HG03060 (cell line): ENCODE results near the gene ANKRD50.

Source experiments
- ATAC-seq: cut with Tn5 transposase; IDR thresholded peaks from one replicate; pipeline ENCODE4 v1.9.1; 2021; ENCODE audit warnings: low read depth, moderate number of reproducible peaks; ENCODE audit not compliant: unreplicated experiment

The ANKRD50 gene

DNA sequence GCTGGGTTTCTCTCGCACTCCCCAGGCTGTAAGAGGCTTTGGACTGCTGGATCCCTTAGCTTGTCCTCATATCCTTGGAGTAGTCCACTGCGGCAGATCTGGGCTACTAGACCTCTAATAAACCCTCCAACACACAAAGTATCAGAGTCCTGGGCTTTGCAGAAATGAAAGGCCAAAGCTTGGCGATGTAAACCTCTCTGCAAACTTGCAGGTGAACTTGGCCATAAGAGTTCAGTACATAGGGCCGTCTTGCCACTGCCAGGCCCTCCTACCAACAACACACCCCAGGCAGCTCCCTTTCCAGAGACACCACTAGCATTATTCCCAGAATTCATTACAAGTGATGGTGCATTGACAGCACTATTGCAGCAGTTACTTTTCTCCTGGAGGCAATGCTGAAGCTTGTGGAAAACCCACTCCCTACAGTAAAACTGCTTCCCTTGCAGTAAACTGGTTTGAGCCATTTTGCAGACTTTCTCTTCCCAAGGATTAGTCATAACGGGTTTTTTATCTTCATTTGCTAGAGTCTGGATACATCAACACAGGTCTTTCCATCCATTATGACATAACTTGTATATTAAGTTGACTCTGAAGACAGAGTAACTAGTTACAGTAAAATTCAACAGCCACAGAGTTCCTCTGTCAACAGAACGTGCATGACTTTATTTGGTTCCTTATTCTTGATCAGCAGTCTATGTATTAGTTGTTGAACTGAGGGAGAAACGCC lies 2.4 kb downstream of the ANKRD50 start:
- no peak for ATAC-seq

DNA sequence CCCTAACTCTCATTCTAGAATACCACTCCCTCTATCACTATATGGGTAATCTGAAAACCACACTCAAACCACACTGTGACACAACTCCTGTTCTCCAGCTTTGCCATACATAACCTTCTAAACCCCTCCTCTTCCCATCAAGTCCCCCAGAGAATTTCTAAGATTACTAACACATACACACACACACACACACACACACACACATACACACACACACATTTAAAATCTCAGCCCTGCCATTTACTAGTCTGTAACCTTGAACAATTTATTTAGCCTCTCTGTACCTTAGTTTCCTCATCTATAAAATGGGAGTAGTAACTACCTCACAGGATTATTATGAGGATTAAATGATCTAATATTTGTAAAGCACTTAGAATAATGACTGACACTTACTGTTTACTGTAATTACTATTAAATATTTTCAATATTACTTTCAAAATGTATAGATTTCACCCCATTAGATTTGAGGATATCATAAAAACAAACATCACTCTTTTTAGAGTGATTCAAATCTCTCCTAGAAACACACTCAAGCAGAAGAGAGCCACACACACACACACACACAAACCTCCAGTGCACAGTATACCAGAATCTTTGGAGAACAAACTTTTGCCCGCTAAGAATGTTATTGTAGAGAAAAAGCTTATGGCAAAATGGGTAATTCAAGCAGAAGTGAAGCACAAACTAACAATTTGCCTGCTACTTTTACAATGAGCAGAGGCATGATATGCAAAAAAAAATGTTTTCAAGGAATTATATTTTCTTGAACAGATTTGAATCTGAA lies 3.8 kb downstream of the ANKRD50 start:
- no peak for ATAC-seq

DNA sequence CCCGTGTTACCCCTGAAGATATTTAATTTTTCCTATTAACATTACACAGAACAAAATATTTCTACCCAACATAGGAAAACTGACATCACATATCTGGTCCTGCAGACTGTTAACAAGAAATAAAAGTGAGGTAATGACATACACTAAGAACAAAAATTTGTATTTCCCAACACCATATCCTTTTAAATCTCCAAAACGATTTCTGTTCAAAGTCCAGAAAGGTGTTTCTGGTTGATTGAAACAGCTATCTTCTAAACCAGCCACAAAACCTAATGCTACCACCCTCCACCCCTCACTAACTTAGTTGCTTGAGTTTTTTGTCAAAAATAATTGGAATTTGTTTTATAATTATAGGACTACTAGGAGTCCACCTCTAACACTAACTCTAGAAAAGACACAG lies 7.1 kb downstream of the ANKRD50 start:
- no peak for ATAC-seq

DNA sequence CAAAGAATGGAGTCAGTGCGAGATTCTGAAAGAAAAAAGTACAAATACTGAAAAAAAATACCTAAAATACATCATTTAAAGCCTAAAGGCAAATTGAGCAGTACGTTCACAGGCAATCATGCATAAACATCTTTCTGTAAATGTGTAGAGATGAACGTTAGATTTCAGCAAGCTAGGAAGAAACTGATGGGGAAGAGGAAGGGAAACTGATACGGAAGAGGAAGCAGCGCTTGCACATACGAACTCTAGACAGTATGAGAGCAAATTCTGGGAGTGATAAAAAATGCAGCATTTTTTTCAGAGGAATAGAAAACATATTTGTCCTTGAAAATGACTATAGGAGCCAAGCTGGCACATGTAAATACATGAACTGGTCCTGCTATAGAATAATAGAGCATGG lies 9.4 kb downstream of the ANKRD50 start:
- ATAC-seq: no peak

DNA sequence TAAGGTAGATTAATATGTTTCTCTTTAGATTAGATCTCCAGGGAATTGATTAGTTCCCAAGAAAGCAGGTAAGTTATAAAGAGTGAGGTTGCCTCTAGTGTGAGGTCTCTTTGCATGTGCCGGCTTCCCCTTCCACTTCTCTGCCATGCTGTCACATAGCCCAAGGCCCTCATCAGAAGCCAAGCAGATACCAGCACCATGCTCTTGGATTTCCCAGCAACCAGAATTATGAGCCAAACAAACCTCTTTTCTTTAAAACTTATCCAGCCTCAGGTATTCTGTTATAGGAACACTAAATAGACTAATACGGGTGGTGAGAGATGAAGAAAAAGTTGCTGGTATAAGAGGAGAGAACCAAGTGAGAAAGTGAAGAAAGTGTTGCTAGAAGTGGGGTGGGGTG lies 15.1 kb downstream of the ANKRD50 start:
- ATAC-seq: no peak

DNA sequence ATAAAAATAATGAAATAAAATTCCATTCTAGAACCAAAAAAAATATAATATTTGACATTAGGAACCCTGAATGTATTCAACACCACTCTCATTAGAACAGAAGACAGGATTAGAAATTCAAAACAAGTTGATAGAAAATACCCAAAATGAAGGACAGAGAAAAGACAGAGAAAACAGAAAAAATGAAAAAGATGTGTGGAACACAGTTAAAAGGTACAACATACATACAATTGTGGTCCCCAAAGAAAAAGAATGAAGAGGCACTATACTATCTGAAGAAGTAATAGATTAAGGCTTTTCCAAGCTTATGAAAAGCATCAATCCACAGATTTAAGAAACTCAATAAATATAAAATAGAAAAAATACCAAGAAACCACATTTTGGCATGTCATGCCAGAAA lies 16.4 kb downstream of the ANKRD50 start:
- no peak for ATAC-seq

DNA sequence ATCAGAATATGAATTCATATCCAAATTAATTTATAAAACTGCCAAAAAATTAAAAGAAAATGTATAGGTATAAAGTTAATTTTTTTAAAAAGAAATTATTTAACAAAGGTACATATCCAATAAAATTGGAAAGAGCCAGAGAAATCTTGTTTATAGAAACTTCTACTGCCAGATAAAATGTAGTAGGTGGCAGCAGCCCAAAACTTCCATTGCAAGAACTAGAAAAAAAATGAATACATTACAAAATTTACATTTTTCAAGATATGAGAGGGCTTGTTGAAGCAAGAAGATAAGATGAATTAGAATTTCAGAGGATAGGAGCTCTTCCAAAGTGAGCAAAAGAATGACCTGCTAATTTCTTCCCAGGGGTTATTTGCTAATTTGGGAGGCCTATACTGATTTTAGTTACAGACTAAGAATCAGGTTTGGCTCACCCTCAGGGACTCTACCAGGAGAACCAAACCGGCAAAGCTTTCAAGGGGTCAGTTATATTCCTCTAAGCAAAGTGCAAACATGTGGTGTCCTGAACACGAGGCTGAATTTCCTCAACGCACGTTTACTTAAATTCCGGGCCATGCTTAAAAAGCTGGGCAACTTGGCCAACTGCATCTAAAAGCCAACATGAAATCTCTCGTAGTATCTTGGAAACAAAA lies 17.5 kb downstream of the ANKRD50 start:
- no peak for ATAC-seq

DNA sequence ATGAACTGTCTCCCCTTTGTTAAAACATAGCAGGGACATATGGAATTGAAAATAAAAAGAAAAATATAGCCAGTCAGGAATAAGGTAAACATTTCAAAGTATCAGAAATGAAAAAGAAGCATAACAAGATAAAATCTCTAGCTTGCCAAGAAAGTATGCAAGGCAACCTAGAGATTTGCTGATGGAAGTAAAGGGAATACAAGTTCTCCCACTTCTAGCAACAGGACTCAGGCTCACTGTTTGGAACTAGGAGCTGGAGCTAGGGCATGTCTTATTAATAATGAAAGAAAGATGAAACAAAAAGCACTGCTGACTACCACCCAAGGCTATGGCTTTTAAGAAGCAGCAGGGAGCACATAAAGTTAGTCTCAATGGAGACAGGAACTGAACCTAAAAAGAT lies 18.2 kb downstream of the ANKRD50 start:
- ATAC-seq: no peak

DNA sequence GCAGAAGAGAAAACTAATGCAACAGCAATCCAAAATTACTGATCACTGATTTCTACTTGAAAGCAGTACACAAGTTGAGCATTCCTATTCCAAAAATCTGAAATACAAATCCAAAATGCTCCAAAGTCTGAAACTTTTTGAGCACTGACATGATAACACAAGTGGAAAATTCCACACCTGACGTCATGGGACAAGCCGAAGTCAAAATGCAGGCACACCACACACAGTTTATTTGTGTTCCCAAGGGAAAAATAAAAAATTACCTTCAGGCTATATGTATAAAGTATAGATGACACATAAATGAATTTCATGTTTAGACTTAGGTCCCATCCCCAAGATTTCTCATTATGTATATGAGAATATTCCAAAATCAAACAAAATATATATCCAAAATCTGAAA lies 20.7 kb downstream of the ANKRD50 start:
- no peak for ATAC-seq

DNA sequence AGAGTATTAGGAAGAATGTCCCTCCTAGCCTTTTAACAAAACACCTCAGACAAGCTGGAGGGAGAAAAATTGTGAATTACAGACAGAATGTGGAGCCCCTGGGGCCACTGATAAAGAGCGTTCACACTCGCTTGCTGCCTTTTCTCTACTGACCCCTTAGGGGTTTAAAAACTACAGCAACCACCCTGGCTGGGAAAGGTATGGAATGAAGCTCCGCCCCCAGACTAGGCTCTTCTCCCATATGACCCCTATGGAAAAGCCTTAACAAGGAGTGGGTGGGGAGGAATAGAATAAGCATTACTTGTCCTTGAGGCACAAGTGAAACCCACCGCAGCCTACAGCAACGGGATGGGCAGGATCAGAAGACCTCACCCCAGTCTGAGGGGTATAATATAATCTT lies 26.3 kb downstream of the ANKRD50 start:
- ATAC-seq: no peak

DNA sequence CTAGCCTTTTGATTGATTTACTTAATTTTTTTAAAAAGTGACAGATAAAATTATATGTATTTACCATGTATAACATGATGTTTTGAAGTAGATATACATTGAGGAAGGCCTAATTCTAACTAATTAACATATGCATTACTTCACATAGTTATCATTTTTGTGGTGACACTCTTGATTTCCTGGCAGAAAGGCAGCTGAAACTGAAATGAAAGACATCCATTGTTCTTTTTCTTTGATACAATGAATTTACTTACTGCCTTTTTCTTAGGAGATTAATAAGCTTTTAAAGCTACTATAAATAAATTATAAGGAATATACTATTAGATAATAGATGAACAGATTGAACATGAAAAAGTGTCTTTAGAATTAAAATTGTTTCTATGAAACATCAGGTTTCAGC lies 26.7 kb downstream of the ANKRD50 start:
- ATAC-seq: no peak

DNA sequence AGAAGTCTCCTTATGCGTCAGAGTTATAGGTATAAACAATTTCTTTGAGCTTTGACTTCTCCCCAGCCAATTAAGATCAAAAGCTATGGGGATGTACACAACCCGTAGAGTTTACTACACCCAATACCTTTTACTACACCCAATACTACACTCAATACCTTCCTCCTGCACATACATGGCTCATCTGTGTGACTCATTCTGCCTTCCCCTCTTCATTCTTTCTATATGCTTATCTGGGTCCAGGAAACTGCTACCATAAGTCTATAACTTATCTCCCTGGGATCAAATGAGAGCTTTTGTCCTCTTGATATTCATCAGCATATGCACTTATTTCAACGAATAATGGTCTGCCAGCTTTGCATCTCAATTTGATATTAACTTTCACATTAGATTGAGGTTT lies 28.2 kb downstream of the ANKRD50 start:
- peak; percentile 49 for ATAC-seq

DNA sequence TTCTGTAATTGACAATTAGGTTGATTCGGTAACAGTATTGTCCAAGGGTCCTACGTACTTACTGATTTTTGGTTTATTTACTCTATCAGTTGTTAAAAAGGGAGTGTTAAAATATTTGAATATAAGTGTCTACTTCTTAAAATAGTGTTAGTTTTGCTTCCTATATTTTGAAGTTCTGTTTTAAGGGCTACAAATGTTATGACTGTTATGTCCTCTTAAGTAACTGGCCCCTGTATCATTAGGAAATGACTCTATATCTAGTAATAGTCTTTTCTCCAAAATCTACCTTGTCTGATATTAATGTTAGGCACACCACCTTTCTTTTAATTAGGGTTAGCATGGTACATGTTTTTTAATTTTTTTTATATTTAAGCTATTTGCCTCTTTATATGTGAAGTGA lies 30.1 kb downstream of the ANKRD50 start:
- no peak for ATAC-seq

DNA sequence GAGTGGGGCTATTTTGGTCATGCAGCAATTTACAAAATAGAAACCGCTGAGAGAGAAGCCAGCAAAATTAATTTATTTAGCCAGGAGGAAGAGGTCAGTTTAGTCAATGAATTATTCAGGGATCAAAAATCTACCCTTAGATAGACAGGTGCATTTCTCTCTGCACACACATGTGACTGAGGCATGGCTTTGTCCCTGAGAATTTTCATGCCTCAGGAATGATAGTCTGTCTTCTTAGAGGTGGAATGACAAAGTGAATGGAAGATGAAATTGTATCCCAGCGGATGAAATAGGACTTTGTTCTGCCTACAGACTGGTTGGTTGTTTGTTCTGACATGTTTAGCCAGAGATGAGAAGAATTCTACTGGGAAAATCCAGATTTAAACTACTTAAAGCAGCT lies 46.0 kb downstream of the ANKRD50 start:
- ATAC-seq: no peak

DNA sequence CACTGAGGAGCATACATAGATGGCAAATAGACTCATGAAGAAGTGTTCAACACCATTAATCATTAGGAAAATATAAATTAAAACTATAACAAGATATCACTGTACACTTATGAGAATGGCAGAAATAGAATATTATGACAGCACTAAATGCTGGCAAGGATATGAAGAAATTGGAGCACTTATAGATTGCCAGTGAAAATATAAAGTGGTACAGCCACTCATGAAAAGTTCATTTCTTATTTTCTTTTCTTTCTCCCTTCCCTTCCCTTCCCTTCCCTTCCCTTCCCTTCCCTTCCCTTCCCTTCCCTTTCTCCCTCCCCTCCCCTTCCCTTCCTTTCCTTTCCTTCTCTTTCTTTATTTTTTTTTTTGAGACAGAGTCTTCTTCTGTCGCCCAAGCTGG lies 53.7 kb downstream of the ANKRD50 start:
- ATAC-seq: no peak

DNA sequence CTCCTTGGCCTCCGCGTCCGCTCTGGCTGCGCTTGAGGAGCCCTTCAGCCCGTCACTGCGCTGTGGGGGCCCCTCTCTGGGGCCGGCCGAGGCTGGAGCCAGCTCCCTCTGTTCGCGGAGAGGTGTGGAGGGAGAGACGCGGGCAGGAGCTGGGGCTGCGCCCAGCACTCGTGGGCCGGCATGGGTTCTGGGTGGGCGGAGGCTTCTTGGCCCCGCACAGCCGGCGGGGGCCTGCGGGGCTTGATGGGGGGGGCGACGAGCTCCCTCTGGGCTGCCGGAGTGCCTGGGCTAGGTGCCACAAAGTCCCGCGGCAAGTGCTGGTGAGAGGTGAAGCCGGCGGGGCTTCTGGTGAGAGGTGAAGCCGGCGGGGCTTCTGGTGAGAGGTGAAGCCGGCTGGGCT lies 61.9 kb downstream of the ANKRD50 start:
- no peak for ATAC-seq

DNA sequence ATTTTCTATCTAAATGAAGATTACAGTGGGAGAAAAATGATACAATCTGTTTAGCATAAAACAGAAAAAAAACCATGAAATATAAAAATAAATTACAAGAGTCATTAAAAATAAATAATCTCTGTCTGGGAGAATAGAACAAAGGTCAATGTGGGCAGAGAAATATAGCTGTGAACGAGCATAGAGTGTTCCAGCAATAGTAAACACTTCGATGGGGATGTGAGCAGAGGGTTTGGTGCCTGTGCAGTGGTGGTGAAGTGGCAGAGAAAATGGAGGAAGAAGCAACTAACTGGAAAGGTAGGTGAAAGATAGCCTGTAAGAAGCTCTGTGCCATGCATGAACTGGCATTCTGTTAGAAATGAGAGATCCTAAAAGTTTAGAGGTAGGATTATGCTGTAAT lies 64.9 kb downstream of the ANKRD50 start:
- ATAC-seq: no peak

DNA sequence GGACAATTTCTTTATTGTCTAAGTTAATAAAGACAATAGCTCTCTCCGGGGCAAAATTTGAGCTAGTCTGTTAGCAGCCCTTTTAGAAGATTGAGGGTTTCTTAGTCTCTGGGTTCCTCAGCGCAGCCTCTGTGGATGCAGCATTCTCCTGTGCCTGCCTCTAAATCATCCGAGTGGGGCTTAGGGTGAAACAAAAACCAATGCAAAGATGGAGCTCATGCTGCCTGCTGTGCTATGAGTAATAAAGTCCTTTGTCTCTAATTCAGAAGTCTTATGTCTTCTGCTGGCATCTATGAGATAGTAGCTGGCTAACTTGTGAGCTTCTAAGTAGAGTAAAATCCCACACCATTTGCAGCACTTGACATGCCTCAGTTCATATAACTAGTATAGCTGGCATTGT lies 67.9 kb downstream of the ANKRD50 start:
- no peak for ATAC-seq

DNA sequence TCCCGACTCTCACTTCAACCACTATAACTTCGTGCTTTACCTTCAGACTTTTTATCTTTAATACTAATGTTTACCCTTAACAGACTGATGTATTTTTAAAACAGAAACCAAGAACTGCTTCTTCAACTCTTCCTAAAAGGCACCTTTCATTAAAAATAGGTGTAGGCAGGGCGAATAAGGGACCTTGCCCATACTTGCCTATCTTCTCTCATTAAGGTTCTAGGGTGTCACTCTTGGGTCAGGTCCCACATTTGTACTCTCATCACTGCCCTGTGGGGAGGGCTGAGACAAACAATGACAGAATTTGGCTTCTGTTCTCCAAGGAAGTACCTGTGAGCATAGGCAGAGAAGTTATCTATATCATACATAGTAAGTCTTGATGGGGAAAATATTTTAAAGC lies 69.7 kb downstream of the ANKRD50 start:
- ATAC-seq: no peak

DNA sequence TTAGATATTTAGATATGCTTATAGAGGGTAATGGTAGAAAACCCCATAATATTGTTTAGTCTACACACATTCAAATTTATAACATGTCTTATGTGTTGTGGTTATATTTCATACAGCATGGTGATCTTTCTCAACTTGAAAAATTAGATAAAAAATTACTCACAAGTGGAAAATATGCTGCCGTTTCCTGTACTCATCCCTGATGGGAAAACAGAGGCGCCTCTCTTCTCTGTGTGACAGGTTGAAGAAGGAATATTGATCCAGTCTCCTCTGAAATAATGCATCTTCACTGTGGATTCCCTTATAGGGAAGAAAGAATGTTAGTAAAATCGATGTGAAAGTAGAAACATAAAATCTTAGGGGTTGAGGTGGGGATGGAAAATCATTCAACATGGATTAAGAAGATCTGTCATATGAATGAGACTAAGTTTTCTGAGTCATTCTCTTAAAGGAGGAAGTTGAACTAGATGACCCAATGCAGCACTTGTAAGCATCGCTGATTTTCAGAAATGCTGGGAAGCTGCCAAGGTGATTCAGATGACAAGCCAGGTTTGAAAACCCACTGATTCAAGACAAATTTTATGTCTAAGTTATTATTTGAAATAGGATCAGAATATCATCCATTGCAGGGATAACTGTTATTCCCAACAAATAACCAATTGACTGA lies 70.7 kb downstream of the ANKRD50 start:
- ATAC-seq: peak; percentile 95

DNA sequence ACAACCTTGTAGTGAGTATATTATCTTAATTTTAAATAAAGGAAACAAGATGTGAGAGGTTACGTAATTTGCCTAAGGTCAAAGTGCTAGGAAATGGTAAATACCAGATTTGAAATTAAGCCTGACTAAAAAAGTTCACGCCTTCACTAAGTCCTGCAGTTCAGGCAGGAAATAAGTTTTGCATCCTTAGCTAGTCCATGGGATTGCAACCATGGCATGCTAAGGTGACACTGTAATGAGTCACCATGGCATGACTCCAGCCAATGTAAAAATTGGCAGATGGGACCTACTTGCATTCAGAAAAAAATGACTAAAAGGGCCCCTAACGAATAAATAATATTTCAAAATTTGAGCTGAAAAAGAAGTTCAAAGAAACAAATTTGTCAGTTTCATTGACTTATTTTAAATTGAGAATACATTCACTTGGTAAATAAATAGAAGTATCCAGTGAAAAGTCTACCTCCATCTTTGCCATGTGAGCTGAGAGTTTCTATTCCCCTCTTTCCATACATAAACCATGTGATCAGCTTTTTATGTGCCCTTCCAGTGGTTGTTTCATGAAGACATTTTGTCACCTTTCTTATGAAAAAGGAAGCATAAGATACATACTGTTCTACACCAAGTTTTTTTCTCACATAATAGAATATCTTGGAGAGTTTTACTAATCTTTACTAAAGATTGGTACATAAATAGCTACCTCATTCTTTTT lies 72.4 kb downstream of the ANKRD50 start:
- no peak for ATAC-seq
